NCI-H82 treated with DMSO at 0.1 percent for 48 hours (cell line): ENCODE results near the gene SYNJ2.
A peak's percentile ranks its signal among the peaks of the same experiment; 100 is the strongest.

ENCODE experiments used
- DNase-seq: peaks from one replicate; lab custom pipeline; 2025; ENCODE audit not compliant: unreplicated experiment; lab: John Stamatoyannopoulos, UW

SYNJ2 gene

GRCh38 chr6:157981132-157981394, 600 bp upstream of the SYNJ2 start:
- no peak for DNase-seq

- DNase-seq: no peak
Measured at GRCh38 chr6:157982102-157982562, 469 bp downstream of the SYNJ2 start.

- no peak for DNase-seq
Measured at GRCh38 chr6:157982563-157983405, 1.1 kb downstream of the SYNJ2 start.

- no peak for DNase-seq
Measured at GRCh38 chr6:157983406-157984119, 1.9 kb downstream of the SYNJ2 start.

- DNase-seq: no peak
Measured at GRCh38 chr6:157984128-157984527, 2.5 kb downstream of the SYNJ2 start.

- no peak for DNase-seq
Measured at GRCh38 chr6:157984686-157985225, 3.1 kb downstream of the SYNJ2 start.

- no peak for DNase-seq
Measured at GRCh38 chr6:157985378-157986155, 3.9 kb downstream of the SYNJ2 start.

- no peak for DNase-seq
Measured at GRCh38 chr6:157987788-157988699, 6.4 kb downstream of the SYNJ2 start.

GRCh38 chr6:157988700-157989063, 7.0 kb downstream of the SYNJ2 start:
- no peak for DNase-seq

- no peak for DNase-seq
Measured at GRCh38 chr6:157989541-157990289, 8.1 kb downstream of the SYNJ2 start.

- DNase-seq: no peak
Measured at GRCh38 chr6:157990321-157991066, 8.8 kb downstream of the SYNJ2 start.

GRCh38 chr6:157991067-157991432, 9.4 kb downstream of the SYNJ2 start:
- no peak for DNase-seq

- DNase-seq: no peak
Measured at GRCh38 chr6:157993076-157993475, 11.4 kb downstream of the SYNJ2 start.

- DNase-seq: no peak
Measured at GRCh38 chr6:157994125-157994795, 12.6 kb downstream of the SYNJ2 start.

- DNase-seq: peak; percentile 7
Measured at GRCh38 chr6:157995458-157995857, 13.8 kb downstream of the SYNJ2 start.

- DNase-seq: no peak
Measured at GRCh38 chr6:157996201-157996712, 14.6 kb downstream of the SYNJ2 start.

GRCh38 chr6:157996918-157997702, 15.4 kb downstream of the SYNJ2 start:
- no peak for DNase-seq
